ENCODE measurements around the gene MYO19.

- no peak for TF ChIP-seq EZH2phosphoT487 (IDR thresholded peaks at IDR 0.05; ENCODE audit: insufficient read depth, low read depth)
- no peak for TF ChIP-seq EZH2 (IDR thresholded peaks at IDR 0.05; ENCODE audit: insufficient read depth, poor library complexity, severe bottlenecking)
Observed at GRCh38 chr17:36475346-36475970, 59.2 kb downstream of the MYO19 start.

Data from GM23248 (cell line).